ENCODE measurements around the gene GTSE1.

Gene GTSE1

GRCh38 chr22:46336119-46337078, 39.7 kb downstream of the GTSE1 start:
- peak overlapping the region; percentile 76 for H3K4me3 ChIP-seq (ENCODE audit: low read depth, low read length)
- in situ Hi-C loops (cut with HindIII; ENCODE audit: low sequenced_read_pairs), result loop anchor here (5.0 to 10.0 kb wide), 2 partner anchors 78 to 189 kb away; no protein-coding TSS in a partner anchor
- no peak for TF ChIP-seq CTCF (IDR thresholded peaks at IDR 0.05; ENCODE audit: low read depth, low read length, missing control alignments)
- no peak for DNase-seq (ENCODE audit: low read depth)

- TF ChIP-seq CTCF (IDR thresholded peaks at IDR 0.05; ENCODE audit: low read depth, low read length, missing control alignments), result no peak
- no peak overlapping the region for H3K4me3 ChIP-seq (ENCODE audit: low read depth, low read length)
- in situ Hi-C loops (cut with HindIII; ENCODE audit: low sequenced_read_pairs), result loop anchor here (5.0 to 10.0 kb wide), 2 partner anchors 77 to 191 kb away; no protein-coding TSS in a partner anchor
- no peak for DNase-seq (ENCODE audit: low read depth)
Measured at GRCh38 chr22:46337870-46338269, 41.2 kb downstream of the GTSE1 start.

GRCh38 chr22:46338636-46339035, 42.0 kb downstream of the GTSE1 start:
- TF ChIP-seq CTCF (IDR thresholded peaks at IDR 0.05; ENCODE audit: low read depth, low read length, missing control alignments), result no peak
- in situ Hi-C loops (cut with HindIII; ENCODE audit: low sequenced_read_pairs), result loop anchor here (5.0 to 10.0 kb wide), 2 partner anchors 76 to 191 kb away; no protein-coding TSS in a partner anchor
- H3K4me3 ChIP-seq (ENCODE audit: low read depth, low read length), result no peak overlapping the region
- no peak for DNase-seq (ENCODE audit: low read depth)

- H3K4me3 ChIP-seq (ENCODE audit: low read depth, low read length), result no peak overlapping the region
- DNase-seq (ENCODE audit: low read depth), result no peak
- TF ChIP-seq CTCF (IDR thresholded peaks at IDR 0.05; ENCODE audit: low read depth, low read length, missing control alignments), result no peak
- in situ Hi-C loops (cut with HindIII; ENCODE audit: low sequenced_read_pairs), result loop anchor here (5.0 to 10.0 kb wide), 2 partner anchors 75 to 193 kb away; no protein-coding TSS in a partner anchor
Measured at GRCh38 chr22:46339956-46340355, 43.3 kb downstream of the GTSE1 start.

- no peak overlapping the region for H3K4me3 ChIP-seq (ENCODE audit: low read depth, low read length)
- in situ Hi-C loops (cut with HindIII; ENCODE audit: low sequenced_read_pairs), result no loop called here
- no peak for DNase-seq (ENCODE audit: low read depth)
- TF ChIP-seq CTCF (IDR thresholded peaks at IDR 0.05; ENCODE audit: low read depth, low read length, missing control alignments), result no peak
Measured at GRCh38 chr22:46340676-46341075, 44.0 kb downstream of the GTSE1 start.

GRCh38 chr22:46346680-46347405, 50.2 kb downstream of the GTSE1 start:
- in situ Hi-C loops (cut with HindIII; ENCODE audit: low sequenced_read_pairs), result no loop called here
- TF ChIP-seq CTCF (IDR thresholded peaks at IDR 0.05; ENCODE audit: low read depth, low read length, missing control alignments), result no peak
- DNase-seq (ENCODE audit: low read depth), result no peak
- no peak overlapping the region for H3K4me3 ChIP-seq (ENCODE audit: low read depth, low read length)
